SU-DHL-6 (cell line): ENCODE results near the gene MYH6.

Experiments used
- EZH2phosphoT487 ChIP-seq: fragments of 200-600 bp; sonication (generic), shearing (Covaris generic); conservative IDR thresholded peaks from 2 replicates; pipeline ENCODE4 v1.6.1; 2018; ENCODE audit warnings: mild to moderate bottlenecking, antibody characterized with exemption, low read length, moderate library complexity, mixed read lengths
- TF ChIP-seq, protein P1 (sequence below): fragments of 200-600 bp; sonication (generic); IDR thresholded peaks from one replicate; pipeline ENCODE4 v1.5.1; 2017; ENCODE audit warnings: antibody characterized with exemption, mild to moderate bottlenecking, low read length, moderate library complexity; ENCODE audit not compliant: insufficient read depth, poor library complexity, severe bottlenecking

GRCh38 chr14:23384364-23385080, 23.6 kb downstream of the MYH6 start:
- TF ChIP-seq, protein P1, sequence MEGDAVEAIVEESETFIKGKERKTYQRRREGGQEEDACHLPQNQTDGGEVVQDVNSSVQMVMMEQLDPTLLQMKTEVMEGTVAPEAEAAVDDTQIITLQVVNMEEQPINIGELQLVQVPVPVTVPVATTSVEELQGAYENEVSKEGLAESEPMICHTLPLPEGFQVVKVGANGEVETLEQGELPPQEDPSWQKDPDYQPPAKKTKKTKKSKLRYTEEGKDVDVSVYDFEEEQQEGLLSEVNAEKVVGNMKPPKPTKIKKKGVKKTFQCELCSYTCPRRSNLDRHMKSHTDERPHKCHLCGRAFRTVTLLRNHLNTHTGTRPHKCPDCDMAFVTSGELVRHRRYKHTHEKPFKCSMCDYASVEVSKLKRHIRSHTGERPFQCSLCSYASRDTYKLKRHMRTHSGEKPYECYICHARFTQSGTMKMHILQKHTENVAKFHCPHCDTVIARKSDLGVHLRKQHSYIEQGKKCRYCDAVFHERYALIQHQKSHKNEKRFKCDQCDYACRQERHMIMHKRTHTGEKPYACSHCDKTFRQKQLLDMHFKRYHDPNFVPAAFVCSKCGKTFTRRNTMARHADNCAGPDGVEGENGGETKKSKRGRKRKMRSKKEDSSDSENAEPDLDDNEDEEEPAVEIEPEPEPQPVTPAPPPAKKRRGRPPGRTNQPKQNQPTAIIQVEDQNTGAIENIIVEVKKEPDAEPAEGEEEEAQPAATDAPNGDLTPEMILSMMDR: no peak
- no peak for TF ChIP-seq EZH2phosphoT487
